KMS-11 (cell line): Measurements from ENCODE around the gene C10orf71.

Experiments used
- H2AFZ ChIP-seq: fragments of 200-600 bp; sonication (generic); 2 replicates; pipeline ENCODE4 v1.6.1; 2016; ENCODE audit warnings: antibody characterized with exemption, mixed run types, low read depth
- H3K27ac ChIP-seq: fragments of 200-600 bp; sonication (generic); 2 replicates; pipeline ENCODE4 v1.6.1; 2016; ENCODE audit warnings: mild to moderate bottlenecking, mixed run types
- H3K27me3 ChIP-seq: fragments of 200-600 bp; sonication (generic); 2 replicates; pipeline ENCODE4 v1.6.1; 2017; ENCODE audit warnings: mild to moderate bottlenecking, low read depth, mixed run types, moderate library complexity; ENCODE audit not compliant: insufficient read depth
- H3K36me3 ChIP-seq: fragments of 200-600 bp; sonication (generic); 2 replicates; pipeline ENCODE4 v1.6.1; 2017; ENCODE audit warnings: mild to moderate bottlenecking, mixed run types; ENCODE audit not compliant: insufficient read depth
- H3K4me1 ChIP-seq: fragments of 200-600 bp; sonication (generic); 2 replicates; pipeline ENCODE4 v1.6.1; 2016; ENCODE audit warnings: mild to moderate bottlenecking, low read depth, mixed run types; ENCODE audit not compliant: poor library complexity, severe bottlenecking
- H3K4me2 ChIP-seq: fragments of 200-600 bp; sonication (generic); 2 replicates; pipeline ENCODE4 v1.7.0; 2016; ENCODE audit warnings: mild to moderate bottlenecking, mixed run types
- H3K4me3 ChIP-seq: fragments of 200-600 bp; sonication (generic); IDR thresholded peaks from 2 replicates; pipeline ENCODE4 v1.6.1; 2017; ENCODE audit warnings: low read depth, low read length, mixed read lengths; ENCODE audit not compliant: insufficient read depth
- H3K79me2 ChIP-seq: fragments of 200-600 bp; sonication (generic); 2 replicates; pipeline ENCODE4 v1.6.1; 2016; ENCODE audit warnings: low read depth, mixed run types; ENCODE audit not compliant: insufficient read depth
- H3K9ac ChIP-seq: fragments of 200-600 bp; sonication (generic); 2 replicates; pipeline ENCODE4 v1.6.1; 2016; ENCODE audit warnings: mild to moderate bottlenecking, mixed run types
- H4K20me1 ChIP-seq: fragments of 200-600 bp; sonication (generic); 2 replicates; pipeline ENCODE4 v1.6.1; 2016; ENCODE audit warnings: mild to moderate bottlenecking, mixed run types; ENCODE audit not compliant: insufficient read depth
- TF ChIP-seq, protein P1 (sequence below): fragments of 200-600 bp; sonication (generic); conservative IDR thresholded peaks from 2 replicates; pipeline ENCODE4 v1.6.1; 2017; ENCODE audit warnings: low read depth, mild to moderate bottlenecking, antibody characterized with exemption, low read length, moderate library complexity, mixed read lengths

Gene C10orf71

DNA sequence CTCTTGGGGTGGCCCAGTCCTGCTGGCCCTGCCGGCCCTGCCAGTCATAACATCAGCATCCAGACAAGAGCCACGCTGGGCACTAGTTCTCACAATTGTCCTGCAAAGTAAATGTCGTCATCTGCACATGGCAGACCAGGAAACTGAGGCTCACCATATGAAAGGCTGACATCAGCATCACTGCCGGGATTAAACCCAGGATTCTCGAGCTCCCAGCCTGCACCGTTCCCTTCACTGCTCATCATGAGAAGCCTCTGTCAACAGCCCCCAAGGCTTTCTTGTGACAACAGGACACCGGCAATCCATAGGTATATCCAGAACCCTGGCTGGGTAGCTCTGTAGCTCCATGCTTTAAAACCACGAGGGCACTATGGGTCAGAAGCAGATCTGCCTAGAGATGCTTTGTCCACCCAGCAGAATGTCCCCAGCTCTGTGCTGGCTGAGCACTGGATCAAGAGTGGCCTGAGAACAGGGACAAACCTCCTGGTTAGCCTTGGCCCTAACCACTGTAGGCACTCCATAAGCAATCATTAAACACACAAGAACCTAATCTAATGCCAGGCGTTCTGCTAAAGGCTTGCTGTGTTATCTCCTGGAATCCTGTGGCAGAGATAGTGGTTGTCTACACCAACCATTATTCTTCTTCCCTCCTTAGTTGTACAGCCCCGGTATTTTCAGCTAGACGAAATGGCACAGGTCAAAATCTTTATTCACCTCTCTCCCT, 41.2 kb upstream of the C10orf71 start:
- no peak overlapping the region for H3K27ac ChIP-seq
- H2AFZ ChIP-seq: no peak overlapping the region
- no peaks in the 10 kb centered on the region for H3K79me2 ChIP-seq
- no peak overlapping the region for H3K4me3 ChIP-seq
- H4K20me1 ChIP-seq: no peaks in the 10 kb centered on the region
- H3K4me2 ChIP-seq: no peak overlapping the region
- TF ChIP-seq, protein P1, sequence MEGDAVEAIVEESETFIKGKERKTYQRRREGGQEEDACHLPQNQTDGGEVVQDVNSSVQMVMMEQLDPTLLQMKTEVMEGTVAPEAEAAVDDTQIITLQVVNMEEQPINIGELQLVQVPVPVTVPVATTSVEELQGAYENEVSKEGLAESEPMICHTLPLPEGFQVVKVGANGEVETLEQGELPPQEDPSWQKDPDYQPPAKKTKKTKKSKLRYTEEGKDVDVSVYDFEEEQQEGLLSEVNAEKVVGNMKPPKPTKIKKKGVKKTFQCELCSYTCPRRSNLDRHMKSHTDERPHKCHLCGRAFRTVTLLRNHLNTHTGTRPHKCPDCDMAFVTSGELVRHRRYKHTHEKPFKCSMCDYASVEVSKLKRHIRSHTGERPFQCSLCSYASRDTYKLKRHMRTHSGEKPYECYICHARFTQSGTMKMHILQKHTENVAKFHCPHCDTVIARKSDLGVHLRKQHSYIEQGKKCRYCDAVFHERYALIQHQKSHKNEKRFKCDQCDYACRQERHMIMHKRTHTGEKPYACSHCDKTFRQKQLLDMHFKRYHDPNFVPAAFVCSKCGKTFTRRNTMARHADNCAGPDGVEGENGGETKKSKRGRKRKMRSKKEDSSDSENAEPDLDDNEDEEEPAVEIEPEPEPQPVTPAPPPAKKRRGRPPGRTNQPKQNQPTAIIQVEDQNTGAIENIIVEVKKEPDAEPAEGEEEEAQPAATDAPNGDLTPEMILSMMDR: no peak
- no peaks in the 10 kb centered on the region for H3K36me3 ChIP-seq
- no peaks in the 10 kb centered on the region for H3K4me1 ChIP-seq
- no peaks in the 10 kb centered on the region for H3K27me3 ChIP-seq
- no peak overlapping the region for H3K9ac ChIP-seq

DNA sequence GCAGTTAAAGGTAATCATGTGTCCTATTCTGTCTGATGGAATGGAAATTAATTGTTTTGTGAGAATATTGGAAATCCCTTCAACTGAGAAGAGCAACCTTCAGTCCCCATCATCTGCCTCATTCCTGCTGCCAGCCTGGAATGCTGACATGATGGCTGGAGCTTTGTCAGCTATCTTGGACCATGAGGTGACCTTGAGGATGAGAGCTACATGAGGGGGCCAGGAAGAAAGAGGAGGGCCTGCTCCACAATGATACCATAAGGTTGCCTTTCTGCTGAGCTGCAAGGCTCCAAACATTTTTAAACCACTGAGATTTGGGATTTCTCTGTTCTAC, 40.7 kb upstream of the C10orf71 start:
- Histone ChIP-seq H3K4me3 (no peak overlapping the region), H3K4me2 (no peak overlapping the region)

DNA sequence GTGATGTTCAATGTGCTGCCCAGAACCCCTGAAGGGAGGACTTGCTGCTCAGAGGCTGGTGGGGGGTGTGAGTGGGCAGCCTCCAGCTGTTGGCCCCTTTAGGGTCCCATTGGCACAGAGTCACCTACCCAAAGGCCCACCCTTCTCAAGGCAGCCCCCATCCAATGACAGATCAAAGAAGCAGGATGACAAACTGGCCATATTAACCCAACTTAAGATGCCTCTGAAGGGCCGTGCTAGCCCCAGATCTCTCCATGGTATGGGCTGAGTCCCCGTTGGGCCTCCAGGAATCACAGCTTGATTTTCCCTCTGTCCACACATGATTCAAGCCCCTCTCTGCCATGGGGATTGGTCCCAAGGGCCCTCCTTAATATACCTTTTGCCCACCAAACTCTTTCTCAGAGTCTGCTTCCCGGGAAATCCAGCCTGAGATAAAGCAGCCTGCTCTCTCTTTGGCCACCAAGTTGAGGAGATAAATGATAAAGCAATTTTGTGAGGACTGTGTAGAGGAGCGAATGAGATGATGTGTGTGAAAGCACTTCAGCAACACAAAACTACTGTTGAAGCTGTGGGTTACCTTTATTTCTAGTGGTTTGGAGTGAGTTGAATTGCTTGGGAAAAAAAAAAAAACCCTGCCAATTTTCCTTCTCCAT, 38.2 kb upstream of the C10orf71 start:
- Histone ChIP-seq H3K79me2 (no peaks in the 10 kb centered on the region), H4K20me1 (no peaks in the 10 kb centered on the region), H3K4me3 (no peak overlapping the region), H2AFZ (no peak overlapping the region), H3K9ac (no peak overlapping the region), H3K4me1 (no peaks in the 10 kb centered on the region), H3K4me2 (no peak overlapping the region), H3K27ac (no peak overlapping the region), H3K27me3 (no peaks in the 10 kb centered on the region), H3K36me3 (no peaks in the 10 kb centered on the region)
- TF ChIP-seq, protein P1: no peak

More for the DNA sequence above, 40.7 kb upstream of the C10orf71 start:
- H3K4me1 ChIP-seq: no peaks in the 10 kb centered on the region
- H4K20me1 ChIP-seq: no peaks in the 10 kb centered on the region
- H3K79me2 ChIP-seq: no peaks in the 10 kb centered on the region
- TF ChIP-seq, protein P1: no peak
- H3K27me3 ChIP-seq: no peaks in the 10 kb centered on the region
- H3K36me3 ChIP-seq: no peaks in the 10 kb centered on the region
- no peak overlapping the region for H3K27ac ChIP-seq
- H3K9ac ChIP-seq: no peak overlapping the region
- no peak overlapping the region for H2AFZ ChIP-seq

DNA sequence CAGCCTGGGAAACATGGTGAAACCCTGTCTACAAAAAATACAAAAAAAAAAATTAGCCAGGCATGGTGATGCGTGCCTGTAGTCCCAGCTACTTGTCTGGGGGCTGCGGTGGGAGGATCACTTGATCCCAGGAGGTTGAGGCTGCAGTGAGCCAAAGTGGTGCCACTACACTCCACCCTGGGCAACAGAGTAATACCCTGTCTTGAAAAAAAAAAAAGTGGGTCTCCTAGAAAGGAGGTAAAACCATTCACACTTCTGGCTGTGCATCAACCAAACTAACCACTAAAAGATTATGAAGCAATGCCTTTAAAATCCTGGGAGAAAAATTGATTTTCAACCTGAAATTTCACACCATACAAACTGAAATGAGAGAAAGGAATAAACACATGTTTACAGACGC, 35.4 kb upstream of the C10orf71 start:
- TF ChIP-seq, protein P1: no peak
- no peak overlapping the region for H3K4me3 ChIP-seq
- H2AFZ ChIP-seq: no peak overlapping the region
- H4K20me1 ChIP-seq: no peaks in the 10 kb centered on the region
- H3K4me2 ChIP-seq: no peak overlapping the region
- H3K4me1 ChIP-seq: no peaks in the 10 kb centered on the region
- H3K27ac ChIP-seq: no peak overlapping the region
- no peaks in the 10 kb centered on the region for H3K36me3 ChIP-seq
- H3K79me2 ChIP-seq: no peaks in the 10 kb centered on the region
- H3K27me3 ChIP-seq: no peaks in the 10 kb centered on the region
- H3K9ac ChIP-seq: no peak overlapping the region
